ENCODE data around the gene PRRC2A.

The PRRC2A gene
- total RNA-seq = 216 to 238 (median 225) reads per million in 4 donors

DNA sequence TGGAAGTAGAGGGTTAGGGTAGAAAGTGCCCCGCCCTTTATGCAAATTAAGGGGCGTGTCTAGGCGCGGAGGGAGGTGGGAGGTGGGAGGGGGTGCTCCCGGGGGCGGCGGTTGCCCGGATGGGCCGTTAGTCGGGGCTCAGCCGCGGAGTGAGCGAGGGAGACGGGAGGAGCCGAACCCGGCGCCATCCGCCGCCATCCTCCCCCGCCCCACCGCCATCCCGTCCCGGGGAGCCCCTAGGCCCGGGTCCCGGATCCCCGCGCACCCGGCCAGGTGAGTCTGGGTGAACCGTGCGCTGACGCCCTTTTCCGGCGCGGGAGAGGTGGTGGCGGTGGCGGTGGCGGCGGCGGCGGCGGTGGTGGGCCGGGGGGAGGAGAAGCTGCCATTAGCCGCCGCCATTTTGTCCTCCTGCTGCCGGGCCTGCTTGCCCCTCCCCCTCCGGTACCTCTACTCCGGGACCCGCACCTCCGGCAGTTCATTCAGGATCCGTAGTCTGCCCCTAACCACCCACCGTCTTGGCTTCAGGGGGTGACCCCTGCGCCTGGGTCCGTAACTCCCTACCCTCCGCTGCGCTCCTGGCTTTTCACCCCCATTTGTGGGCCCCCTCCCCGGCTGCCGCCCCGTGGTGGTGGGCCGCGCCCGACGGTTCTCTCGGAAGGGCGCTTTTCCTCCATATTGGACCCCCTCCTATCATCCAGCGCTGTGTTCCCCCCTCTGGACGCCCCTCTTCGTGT is at the start of gene PRRC2A:
Gene PRRC2A, plus strand, starts transcription at position 130 of the 734 bp plus-strand sequence. CDS start 2,075 bp downstream, outside the sequence.
- DNase-seq = peak in 3 of 5 donors; percentile 91 to 93 (median 91)

DNA sequence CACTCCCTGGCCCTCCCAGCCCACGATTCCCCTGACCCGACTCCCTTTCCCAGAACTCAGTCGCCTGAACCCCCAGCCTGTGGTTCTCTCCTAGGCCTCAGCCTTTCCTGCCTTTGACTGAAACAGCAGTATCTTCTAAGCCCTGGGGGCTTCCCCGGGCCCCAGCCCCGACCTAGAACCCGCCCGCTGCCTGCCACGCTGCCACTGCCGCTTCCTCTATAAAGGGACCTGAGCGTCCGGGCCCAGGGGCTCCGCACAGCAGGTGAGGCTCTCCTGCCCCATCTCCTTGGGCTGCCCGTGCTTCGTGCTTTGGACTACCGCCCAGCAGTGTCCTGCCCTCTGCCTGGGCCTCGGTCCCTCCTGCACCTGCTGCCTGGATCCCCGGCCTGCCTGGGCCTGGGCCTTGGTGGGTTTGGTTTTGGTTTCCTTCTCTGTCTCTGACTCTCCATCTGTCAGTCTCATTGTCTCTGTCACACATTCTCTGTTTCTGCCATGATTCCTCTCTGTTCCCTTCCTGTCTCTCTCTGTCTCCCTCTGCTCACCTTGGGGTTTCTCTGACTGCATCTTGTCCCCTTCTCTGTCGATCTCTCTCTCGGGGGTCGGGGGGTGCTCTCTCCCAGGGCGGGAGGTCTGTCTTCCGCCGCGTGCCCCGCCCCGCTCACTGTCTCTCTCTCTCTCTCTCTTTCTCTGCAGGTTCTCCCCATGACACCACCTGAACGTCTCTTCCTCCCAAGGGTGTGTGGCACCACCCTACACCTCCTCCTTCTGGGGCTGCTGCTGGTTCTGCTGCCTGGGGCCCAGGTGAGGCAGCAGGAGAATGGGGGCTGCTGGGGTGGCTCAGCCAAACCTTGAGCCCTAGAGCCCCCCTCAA is 48.2 kb upstream of the PRRC2A start, which contains the start of gene LTA:
Gene LTA, plus strand, starts transcription at position 249 of the 871 bp plus-strand sequence. Its CDS starts 454 bp downstream, at position 703.
- peak; percentile 61 to 84 (median 71) for DNase-seq

DNA sequence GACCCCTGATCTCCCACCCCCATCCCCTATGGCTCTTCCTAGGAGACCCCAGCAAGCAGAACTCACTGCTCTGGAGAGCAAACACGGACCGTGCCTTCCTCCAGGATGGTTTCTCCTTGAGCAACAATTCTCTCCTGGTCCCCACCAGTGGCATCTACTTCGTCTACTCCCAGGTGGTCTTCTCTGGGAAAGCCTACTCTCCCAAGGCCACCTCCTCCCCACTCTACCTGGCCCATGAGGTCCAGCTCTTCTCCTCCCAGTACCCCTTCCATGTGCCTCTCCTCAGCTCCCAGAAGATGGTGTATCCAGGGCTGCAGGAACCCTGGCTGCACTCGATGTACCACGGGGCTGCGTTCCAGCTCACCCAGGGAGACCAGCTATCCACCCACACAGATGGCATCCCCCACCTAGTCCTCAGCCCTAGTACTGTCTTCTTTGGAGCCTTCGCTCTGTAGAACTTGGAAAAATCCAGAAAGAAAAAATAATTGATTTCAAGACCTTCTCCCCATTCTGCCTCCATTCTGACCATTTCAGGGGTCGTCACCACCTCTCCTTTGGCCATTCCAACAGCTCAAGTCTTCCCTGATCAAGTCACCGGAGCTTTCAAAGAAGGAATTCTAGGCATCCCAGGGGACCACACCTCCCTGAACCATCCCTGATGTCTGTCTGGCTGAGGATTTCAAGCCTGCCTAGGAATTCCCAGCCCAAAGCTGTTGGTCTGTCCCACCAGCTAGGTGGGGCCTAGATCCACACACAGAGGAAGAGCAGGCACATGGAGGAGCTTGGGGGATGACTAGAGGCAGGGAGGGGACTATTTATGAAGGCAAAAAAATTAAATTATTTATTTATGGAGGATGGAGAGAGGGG is 47.0 kb upstream of the PRRC2A start:
- DNase-seq = no peak

DNA sequence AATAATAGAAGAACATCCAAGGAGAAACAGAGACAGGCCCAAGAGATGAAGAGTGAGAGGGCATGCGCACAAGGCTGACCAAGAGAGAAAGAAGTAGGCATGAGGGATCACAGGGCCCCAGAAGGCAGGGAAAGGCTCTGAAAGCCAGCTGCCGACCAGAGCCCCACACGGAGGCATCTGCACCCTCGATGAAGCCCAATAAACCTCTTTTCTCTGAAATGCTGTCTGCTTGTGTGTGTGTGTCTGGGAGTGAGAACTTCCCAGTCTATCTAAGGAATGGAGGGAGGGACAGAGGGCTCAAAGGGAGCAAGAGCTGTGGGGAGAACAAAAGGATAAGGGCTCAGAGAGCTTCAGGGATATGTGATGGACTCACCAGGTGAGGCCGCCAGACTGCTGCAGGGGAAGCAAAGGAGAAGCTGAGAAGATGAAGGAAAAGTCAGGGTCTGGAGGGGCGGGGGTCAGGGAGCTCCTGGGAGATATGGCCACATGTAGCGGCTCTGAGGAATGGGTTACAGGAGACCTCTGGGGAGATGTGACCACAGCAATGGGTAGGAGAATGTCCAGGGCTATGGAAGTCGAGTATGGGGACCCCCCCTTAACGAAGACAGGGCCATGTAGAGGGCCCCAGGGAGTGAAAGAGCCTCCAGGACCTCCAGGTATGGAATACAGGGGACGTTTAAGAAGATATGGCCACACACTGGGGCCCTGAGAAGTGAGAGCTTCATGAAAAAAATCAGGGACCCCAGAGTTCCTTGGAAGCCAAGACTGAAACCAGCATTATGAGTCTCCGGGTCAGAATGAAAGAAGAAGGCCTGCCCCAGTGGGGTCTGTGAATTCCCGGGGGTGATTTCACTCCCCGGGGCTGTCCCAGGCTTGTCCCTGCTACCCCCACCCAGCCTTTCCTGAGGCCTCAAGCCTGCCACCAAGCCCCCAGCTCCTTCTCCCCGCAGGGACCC is 46.1 kb upstream of the PRRC2A start:
- no peak for DNase-seq

DNA sequence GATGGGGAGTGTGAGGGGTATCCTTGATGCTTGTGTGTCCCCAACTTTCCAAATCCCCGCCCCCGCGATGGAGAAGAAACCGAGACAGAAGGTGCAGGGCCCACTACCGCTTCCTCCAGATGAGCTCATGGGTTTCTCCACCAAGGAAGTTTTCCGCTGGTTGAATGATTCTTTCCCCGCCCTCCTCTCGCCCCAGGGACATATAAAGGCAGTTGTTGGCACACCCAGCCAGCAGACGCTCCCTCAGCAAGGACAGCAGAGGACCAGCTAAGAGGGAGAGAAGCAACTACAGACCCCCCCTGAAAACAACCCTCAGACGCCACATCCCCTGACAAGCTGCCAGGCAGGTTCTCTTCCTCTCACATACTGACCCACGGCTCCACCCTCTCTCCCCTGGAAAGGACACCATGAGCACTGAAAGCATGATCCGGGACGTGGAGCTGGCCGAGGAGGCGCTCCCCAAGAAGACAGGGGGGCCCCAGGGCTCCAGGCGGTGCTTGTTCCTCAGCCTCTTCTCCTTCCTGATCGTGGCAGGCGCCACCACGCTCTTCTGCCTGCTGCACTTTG is 45.1 kb upstream of the PRRC2A start, which contains the start of gene TNF:
Gene TNF, plus strand, starts transcription at position 231 of the 567 bp plus-strand sequence. Its CDS starts 177 bp downstream, at position 408.
- DNase-seq = peak; percentile 62 to 89 (median 70)

DNA sequence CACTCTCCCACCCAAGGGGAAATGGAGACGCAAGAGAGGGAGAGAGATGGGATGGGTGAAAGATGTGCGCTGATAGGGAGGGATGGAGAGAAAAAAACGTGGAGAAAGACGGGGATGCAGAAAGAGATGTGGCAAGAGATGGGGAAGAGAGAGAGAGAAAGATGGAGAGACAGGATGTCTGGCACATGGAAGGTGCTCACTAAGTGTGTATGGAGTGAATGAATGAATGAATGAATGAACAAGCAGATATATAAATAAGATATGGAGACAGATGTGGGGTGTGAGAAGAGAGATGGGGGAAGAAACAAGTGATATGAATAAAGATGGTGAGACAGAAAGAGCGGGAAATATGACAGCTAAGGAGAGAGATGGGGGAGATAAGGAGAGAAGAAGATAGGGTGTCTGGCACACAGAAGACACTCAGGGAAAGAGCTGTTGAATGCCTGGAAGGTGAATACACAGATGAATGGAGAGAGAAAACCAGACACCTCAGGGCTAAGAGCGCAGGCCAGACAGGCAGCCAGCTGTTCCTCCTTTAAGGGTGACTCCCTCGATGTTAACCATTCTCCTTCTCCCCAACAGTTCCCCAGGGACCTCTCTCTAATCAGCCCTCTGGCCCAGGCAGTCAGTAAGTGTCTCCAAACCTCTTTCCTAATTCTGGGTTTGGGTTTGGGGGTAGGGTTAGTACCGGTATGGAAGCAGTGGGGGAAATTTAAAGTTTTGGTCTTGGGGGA is 44.4 kb upstream of the PRRC2A start:
- DNase-seq = peak in 1 of 5 donors; percentile 46

DNA sequence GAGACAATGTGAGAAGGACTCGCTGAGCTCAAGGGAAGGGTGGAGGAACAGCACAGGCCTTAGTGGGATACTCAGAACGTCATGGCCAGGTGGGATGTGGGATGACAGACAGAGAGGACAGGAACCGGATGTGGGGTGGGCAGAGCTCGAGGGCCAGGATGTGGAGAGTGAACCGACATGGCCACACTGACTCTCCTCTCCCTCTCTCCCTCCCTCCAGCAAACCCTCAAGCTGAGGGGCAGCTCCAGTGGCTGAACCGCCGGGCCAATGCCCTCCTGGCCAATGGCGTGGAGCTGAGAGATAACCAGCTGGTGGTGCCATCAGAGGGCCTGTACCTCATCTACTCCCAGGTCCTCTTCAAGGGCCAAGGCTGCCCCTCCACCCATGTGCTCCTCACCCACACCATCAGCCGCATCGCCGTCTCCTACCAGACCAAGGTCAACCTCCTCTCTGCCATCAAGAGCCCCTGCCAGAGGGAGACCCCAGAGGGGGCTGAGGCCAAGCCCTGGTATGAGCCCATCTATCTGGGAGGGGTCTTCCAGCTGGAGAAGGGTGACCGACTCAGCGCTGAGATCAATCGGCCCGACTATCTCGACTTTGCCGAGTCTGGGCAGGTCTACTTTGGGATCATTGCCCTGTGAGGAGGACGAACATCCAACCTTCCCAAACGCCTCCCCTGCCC is 43.5 kb upstream of the PRRC2A start:
- DNase-seq = peak in 2 of 5 donors; percentile 35 to 84

DNA sequence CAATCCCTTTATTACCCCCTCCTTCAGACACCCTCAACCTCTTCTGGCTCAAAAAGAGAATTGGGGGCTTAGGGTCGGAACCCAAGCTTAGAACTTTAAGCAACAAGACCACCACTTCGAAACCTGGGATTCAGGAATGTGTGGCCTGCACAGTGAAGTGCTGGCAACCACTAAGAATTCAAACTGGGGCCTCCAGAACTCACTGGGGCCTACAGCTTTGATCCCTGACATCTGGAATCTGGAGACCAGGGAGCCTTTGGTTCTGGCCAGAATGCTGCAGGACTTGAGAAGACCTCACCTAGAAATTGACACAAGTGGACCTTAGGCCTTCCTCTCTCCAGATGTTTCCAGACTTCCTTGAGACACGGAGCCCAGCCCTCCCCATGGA is 42.9 kb upstream of the PRRC2A start:
- DNase-seq = no peak

DNA sequence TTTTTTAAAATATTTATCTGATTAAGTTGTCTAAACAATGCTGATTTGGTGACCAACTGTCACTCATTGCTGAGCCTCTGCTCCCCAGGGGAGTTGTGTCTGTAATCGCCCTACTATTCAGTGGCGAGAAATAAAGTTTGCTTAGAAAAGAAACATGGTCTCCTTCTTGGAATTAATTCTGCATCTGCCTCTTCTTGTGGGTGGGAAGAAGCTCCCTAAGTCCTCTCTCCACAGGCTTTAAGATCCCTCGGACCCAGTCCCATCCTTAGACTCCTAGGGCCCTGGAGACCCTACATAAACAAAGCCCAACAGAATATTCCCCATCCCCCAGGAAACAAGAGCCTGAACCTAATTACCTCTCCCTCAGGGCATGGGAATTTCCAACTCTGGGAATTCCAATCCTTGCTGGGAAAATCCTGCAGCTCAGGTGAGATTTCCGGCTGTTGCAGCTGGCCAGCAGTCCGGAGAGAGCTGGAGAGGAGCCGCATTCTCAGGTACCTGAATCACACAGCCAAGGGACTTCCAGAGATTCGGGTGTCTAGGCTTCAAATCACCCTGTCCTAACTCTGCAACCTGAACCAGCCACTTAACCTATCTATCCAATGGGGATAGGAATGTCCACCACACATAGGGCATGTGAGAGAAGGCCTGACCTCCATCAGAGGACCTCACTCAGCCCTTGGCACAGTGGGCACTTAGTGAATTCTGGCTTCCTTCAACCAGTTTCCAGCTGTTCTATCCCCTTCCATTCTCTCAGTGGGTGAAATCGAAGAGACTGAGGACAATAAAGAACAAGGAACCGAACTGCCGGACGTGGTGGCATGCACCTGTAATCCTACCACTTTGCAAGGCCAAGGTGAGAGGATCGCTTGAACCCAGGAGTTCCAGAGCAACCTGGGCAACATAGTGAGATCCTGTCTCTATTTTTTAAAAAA is 42.1 kb upstream of the PRRC2A start:
- no peak for DNase-seq

DNA sequence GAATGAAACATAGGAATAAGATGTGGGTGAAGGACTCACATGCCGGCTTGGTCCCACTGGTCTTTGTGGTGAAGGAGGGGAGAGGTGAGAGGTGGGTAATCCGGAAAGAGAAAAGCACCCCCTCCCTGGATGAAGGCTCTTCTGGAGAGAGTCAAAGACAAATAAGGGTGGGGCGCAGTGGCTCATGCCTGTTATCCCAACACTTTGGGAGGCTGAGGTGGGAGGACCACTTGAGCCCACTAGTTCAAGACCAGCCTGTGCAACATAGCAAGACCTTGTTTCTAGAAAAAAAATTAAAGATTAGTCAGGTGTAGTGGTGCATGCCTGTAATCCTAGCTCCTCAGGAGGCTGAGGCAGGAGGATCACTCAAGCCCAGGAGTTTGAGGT is 41.4 kb upstream of the PRRC2A start:
- no peak for DNase-seq

DNA sequence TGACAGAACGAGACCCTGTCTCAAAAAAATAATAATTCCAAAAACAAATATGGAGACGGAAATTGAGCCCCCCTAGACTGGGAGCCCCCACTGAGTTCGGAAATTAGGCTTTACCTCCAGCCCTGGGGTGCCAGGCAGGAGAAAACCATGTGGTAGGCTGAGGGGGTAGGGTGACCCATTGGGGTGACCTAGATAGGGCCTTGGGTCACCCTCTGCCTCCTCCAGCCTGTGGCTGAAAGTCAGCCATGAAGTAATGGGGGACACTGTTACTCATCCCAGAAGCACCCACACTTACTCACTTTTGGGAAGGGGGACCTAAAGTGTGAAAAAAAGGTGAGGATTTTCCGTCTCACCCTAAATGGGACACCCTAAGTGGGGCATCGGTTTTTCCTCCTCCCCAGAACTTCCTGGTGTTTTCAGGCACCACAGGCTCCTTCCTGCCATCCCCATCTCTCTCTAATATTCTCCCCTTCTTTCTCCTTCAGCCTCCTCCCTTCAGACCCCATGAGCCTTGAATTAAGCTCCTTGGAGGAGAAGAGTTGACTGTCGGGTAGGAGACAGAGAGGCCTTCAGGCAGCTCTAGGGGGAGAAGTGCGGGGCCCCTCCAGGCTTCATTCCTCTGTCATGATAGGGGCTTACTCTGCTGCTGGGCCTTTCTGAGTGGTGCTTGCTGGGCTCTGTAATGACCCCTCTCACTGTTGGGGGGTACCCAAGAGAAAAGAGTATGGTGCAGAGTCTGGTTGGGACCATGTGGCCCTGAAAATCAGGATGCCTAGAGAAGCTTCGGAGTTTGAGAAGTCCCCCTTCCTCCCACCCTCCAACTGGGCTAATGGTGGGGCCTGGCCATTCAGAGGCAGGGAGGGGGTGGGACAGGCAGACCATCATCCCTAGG is 40.7 kb upstream of the PRRC2A start:
- no peak for DNase-seq

DNA sequence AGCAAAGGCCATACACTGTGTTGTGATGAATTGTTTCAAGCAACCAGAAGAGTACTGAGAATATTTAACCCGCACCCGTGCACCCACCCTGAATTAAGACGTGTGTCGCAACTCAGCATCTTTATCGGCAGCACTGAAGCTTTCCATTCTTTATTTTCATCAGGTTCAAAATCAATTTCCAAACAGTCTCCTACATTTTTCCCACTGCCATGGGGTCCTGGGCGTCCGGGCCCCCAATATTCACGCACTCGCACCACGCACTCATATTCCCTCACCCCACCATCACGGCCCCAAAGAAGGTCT is 40.1 kb upstream of the PRRC2A start:
- no peak for DNase-seq

DNA sequence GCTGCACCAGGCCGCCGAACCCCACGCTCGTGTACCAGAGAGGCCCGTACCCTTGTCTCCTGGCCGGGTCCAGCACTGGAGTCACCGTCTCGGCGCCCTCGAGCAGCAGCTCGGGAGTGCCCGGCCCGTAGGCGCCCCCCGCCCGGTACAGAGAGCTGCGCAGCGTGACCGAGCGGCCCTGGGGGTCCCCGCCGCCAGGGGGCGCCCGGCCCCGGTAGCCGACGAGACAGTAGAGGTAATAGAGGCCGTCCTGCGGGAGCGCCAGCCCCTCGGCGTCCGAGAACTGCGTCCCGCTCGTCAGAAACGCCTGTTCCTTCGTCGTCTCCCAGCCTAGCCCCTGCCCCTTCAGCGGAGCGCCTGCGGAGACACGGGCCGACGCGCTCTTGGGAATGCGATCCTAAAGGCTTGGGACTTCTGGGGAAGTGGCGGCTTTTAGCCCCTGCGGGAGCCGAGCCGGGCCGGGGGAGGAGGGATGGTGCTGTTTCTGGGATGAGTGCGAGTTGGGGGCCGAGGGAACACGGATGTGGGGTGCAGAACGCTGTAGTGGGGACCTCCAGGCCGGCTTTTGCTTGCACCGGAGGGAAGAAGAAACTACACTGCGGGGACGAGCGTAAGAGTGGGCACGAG is 39.6 kb upstream of the PRRC2A start:
- DNase-seq = peak; percentile 77 to 86 (median 83)

DNA sequence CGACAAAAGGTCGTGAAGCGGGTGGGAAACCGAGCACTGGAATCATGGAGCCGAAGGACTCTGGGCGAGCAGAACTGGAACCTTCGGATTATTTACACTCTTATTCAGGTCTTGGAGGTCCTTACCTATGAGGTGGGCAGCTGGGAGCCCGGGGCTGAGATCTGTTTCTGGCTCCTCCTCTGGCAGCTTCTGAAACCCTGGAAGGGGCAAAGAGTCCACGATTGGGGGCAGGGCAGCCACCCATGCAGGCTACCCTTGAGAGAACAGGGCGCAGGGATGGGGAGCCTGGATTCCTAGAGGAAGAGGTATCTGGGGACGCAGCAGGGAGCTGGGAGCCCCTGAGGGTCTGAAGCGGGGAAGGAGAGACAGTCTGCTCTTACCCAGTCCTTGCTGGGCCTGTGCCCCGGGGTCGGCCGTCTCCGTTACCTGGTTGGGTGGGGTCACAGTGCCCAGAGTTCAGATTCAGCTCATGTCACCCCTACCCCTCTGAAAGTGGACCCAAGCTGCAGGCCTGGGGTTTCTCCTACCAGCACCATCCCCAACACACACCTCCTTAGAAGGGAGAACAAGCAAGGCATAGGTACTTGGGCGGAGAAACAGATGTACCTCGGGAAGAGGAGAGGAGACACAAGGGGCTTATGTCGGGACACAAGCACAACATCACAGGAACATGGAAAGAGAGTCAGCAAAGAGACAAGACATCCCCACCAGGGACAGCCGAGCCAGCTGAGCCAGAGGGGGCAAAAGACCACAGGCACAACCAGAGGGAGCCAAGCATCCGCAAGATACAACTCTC is 38.9 kb upstream of the PRRC2A start:
- DNase-seq = no peak

DNA sequence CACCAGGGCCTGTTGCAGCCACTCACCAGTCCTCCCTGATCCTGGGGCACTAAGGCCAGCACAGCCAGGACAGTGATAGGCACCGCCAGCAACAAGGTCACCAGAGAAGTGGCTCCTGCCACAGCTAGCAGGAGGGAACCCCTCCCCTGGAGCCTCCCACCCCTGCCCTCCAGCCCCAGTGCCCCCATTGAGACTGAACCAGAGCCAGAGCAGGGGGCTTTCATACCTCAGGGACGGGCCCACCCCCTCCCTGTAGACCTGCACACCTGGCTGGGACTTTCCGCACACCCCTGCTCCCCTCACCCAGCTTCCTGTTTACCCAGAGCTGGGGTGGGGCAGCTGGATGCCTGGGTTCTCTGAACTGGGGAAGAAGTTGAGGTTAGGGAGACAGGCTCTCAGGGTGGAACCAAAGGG is 38.3 kb upstream of the PRRC2A start, which contains the start of gene LTB:
Gene LTB, minus strand, starts transcription at position 195 of the 414 bp plus-strand sequence. Its CDS starts 7 bp downstream, at position 188.
- peak; percentile 62 to 82 (median 70) for DNase-seq

DNA sequence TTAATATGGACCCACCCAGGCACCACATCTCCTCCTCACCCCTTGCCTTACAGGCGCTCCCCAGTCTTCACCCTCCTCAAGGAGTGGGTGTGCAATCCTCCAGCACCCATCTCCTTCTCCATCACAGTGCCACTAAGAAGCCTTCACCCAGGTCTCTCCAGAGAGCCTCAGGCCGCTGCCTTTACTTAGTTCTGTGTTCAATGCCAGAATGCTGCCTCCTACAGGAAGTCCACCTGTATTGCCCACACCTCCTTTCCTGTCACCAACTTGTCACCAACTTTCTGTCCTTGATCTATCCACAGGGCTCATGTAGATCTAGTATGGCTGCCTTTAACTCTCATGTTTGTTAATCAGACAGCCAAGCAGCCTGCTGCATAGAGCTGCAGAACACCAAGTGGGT is 35.0 kb upstream of the PRRC2A start:
- DNase-seq = peak in 1 of 5 donors; percentile 82
